Panc1 (cell line): ENCODE measurements around the gene LIX1. TPM values are rescaled to one million over a fixed set of nuclear protein-coding genes. Genes with fewer than 3 reads are reported as not detected.

Experiments
- ATAC-seq: fragments of 200-7000 bp; cut with Tn5 transposase; 2 replicates; pipeline ENCODE4 v1.9.1; 2020; ENCODE audit warnings: mild to moderate bottlenecking, moderate library complexity
- BruUV-seq: library from RNA; stranded (reverse); fragments of 400-500 nt; replicated peaks from 2 replicates; lab custom pipeline; 2021; lab: Mats Ljungman, UMichigan
- CTCF ChIA-PET: fragments of 300-600 bp; sonication (Branson Sonifier 250); formaldehyde crosslinking; loops from one replicate; lab custom pipeline; 2022; ENCODE audit warnings: antibody characterized with exemption; lab: Charles Lee
- POLR2A ChIA-PET: fragments of 300-600 bp; sonication (Branson Sonifier 250); formaldehyde crosslinking; loops from one replicate; lab custom pipeline; 2022; ENCODE audit warnings: antibody characterized with exemption; lab: Charles Lee
- DNase-seq: peaks from one replicate; pipeline ENCODE4 v3.0.0-alpha.2; 2010; ENCODE audit warnings: low read depth, low spot score
- H3K27ac ChIP-seq: 2 replicates; pipeline ENCODE4 v1.5.1; 2011; ENCODE audit warnings: mild to moderate bottlenecking, low read length, inconsistent platforms
- H3K27me3 ChIP-seq: fragments of 200-500 bp; sonication (Bioruptor generic); 2 replicates; pipeline ENCODE4 v1.6.0; 2014; ENCODE audit warnings: low read length, inconsistent platforms; ENCODE audit not compliant: control insufficient read depth, insufficient read depth
- H3K36me3 ChIP-seq: fragments of 200-500 bp; sonication (Bioruptor generic); 2 replicates; pipeline ENCODE4 v1.5.1; 2014; ENCODE audit warnings: inconsistent platforms, mild to moderate bottlenecking, low read length, moderate library complexity; ENCODE audit not compliant: control insufficient read depth, insufficient read depth
- H3K4me1 ChIP-seq: 2 replicates; pipeline ENCODE4 v1.5.1; 2011; ENCODE audit warnings: inconsistent platforms, mild to moderate bottlenecking, low read length, moderate library complexity; ENCODE audit not compliant: control insufficient read depth, insufficient read depth
- H3K4me3 ChIP-seq, 2 experiments: 2 replicates each; pipeline ENCODE4 v1.5.1; 2011 to 2012; ENCODE audit warnings: low read depth in 2 of 2, low read length in 2 of 2, mild to moderate bottlenecking in 2 of 2, inconsistent platforms in 1 of 2, moderate library complexity in 1 of 2
- H3K9me3 ChIP-seq: fragments of 200-500 bp; sonication (Bioruptor generic); 2 replicates; pipeline ENCODE4 v1.5.1; 2014; ENCODE audit warnings: low read depth, mild to moderate bottlenecking, inconsistent platforms, low read length, moderate library complexity; ENCODE audit not compliant: control insufficient read depth, insufficient read depth
- CTCF ChIP-seq: fragments of 450-650 bp; IDR thresholded peaks from 2 replicates; pipeline ENCODE4 v1.5.1; 2017; ENCODE audit warnings: mild to moderate bottlenecking
- POLR2AphosphoS5 ChIP-seq: IDR thresholded peaks from 2 replicates; pipeline ENCODE4 v1.6.1; 2012; ENCODE audit warnings: mild to moderate bottlenecking, low read depth, low read length, moderate library complexity
- REST ChIP-seq, 2 experiments: IDR thresholded peaks; 2 replicates each; pipeline ENCODE4 v1.6.1; 2011 to 2012; ENCODE audit warnings: low read depth in 2 of 2, control low read depth in 1 of 2, low read length in 1 of 2, mild to moderate bottlenecking in 1 of 2, moderate library complexity in 1 of 2; ENCODE audit not compliant: insufficient read depth in 1 of 2
- SIN3A ChIP-seq: IDR thresholded peaks from 2 replicates; pipeline ENCODE4 v1.6.1; 2012; ENCODE audit warnings: low read depth, mild to moderate bottlenecking, low read length, moderate library complexity, borderline replicate concordance; ENCODE audit not compliant: insufficient read depth
- TCF7L2 ChIP-seq: IDR thresholded peaks from 2 replicates; pipeline ENCODE4 v1.6.1; 2011; ENCODE audit warnings: mild to moderate bottlenecking, low read depth, low read length, inconsistent platforms
- in situ Hi-C: cut with HindIII; loops from 2 replicates; pipeline ENCODE4 v1.10.0; 2016; ENCODE audit warnings: low sequenced_read_pairs, low pct_unique_long_range_greater_than_20kb
- intact Hi-C: fragments of 100-400 bp; cut with micrococcal nuclease; formaldehyde crosslinking; loops from one replicate; pipeline ENCODE4 v1.10.0; 2022; ENCODE audit not compliant: unreplicated experiment
- total RNA-seq: library from RNA; stranded (reverse); gene quantifications from one replicate; pipeline ENCODE4 v1.2.1, GENCODE V29; 2021; ENCODE audit not compliant: unreplicated experiment

The LIX1 gene
- total RNA-seq, 1 experiment from 2014 or later: not detected

DNA sequence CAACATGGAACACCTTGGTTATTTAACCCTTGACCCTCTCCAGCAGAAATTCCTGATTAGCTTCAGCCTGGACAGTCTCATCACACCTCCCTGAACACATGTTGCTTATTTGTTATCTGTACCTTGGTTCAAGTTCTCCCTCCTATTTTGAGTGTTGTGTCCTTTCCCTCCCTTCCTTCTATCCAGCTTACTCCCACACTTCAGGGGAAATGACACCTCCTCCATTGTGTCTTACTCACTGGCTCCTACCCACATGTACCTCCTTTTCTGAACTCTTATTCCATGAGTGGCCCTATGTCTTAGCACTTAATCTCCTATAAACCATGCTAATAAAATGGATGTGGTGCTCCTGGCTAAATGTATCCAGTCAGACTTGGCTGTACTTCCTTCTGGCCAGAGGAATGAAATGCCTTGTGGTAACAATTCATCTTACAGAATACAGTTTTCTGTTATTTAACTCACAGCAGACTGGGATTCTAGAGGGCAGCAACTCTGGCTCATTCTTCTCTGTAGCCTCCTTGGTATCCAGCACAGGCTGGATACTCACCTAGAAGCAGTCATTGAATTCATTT, 11.2 kb downstream of the LIX1 start:
- Histone ChIP-seq H3K27ac (no peak overlapping the region), H3K4me3 (no peak overlapping the region), H3K9me3 (no peaks in the 10 kb centered on the region), H3K4me1 (no peaks in the 10 kb centered on the region), H3K36me3 (no peaks in the 10 kb centered on the region), H3K27me3 (peaks cover 6% of the 10 kb centered on the region)
- TF ChIP-seq SIN3A: no peak
- no peak for TF ChIP-seq REST (IDR thresholded peaks at IDR 0.05; ENCODE audit: insufficient read depth in 1 of 2, low read depth in 2 of 2, low read length in 1 of 2)
- TF ChIP-seq CTCF: no peak
- no peak for TF ChIP-seq TCF7L2
- TF ChIP-seq POLR2AphosphoS5: no peak
- ChIA-PET CTCF (no interaction called here), POLR2A (no interaction called here)
- intact Hi-C loops (no loop called here), in situ Hi-C loops (no loop called here)
- BruUV-seq: no TSS peak
- DNase-seq (no peak), ATAC-seq (no peak)

DNA sequence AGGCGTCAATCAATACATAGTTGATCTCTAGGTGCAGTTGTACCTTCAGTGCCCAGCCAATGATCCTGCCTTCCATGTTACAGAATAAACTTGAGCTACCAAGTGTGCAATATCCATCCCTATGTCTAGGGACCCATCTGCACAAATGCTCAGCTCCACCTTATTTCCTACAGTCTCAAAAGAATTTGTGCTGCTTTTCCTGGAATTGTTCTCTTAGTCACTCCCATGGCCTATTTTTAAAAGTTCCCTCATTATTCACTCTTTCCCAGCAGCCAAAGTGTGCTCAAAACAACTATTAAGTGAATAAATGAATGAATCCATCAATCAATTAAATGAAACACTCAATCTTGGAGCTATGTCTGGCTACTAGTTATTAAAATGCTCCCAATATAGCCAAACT, 14.7 kb downstream of the LIX1 start:
- no peak for ATAC-seq
- CTCF ChIA-PET: no interaction called here

More for the DNA sequence above, 14.7 kb downstream of the LIX1 start:
- intact Hi-C loops: no loop called here
- in situ Hi-C loops: no loop called here
- POLR2A ChIA-PET: no interaction called here
- H3K27ac ChIP-seq: no peak overlapping the region
- BruUV-seq: no TSS peak
- H3K4me3 ChIP-seq: no peak overlapping the region
- H3K4me1 ChIP-seq: no peaks in the 10 kb centered on the region
- no peaks in the 10 kb centered on the region for H3K36me3 ChIP-seq
- TF ChIP-seq REST (IDR thresholded peaks at IDR 0.05; ENCODE audit: insufficient read depth in 1 of 2, low read depth in 2 of 2, low read length in 1 of 2) (no peak), TCF7L2 (no peak), SIN3A (no peak), CTCF (no peak), POLR2AphosphoS5 (no peak)
- H3K27me3 ChIP-seq: peaks cover 20% of the 10 kb centered on the region
- no peaks in the 10 kb centered on the region for H3K9me3 ChIP-seq
- DNase-seq: no peak
